Vagina (tissue), 2 donors: ENCODE data around the gene EPB41. TPM values are rescaled to one million over a fixed set of nuclear protein-coding genes. Genes with fewer than 3 reads are reported as not detected.

Experiments
- DNase-seq, 2 donors: peaks; one replicate each; pipeline ENCODE4 v3.0.0-alpha.2; 2017; ENCODE audit errors: extremely low spot score in 2 of 2
- H3K27ac ChIP-seq: fragments of 200-600 bp; sonication (generic); one replicate; pipeline ENCODE4 v1.5.1; 2019
- H3K27me3 ChIP-seq: fragments of 200-600 bp; sonication (generic); one replicate; pipeline ENCODE4 v1.5.1; 2019
- H3K36me3 ChIP-seq, 2 donors: fragments of 200-600 bp; sonication (generic); one replicate each; pipeline ENCODE4 v1.5.1; 2017 to 2019
- H3K4me1 ChIP-seq: fragments of 200-600 bp; sonication (generic); one replicate; pipeline ENCODE4 v1.5.1; 2019
- H3K4me3 ChIP-seq, 2 donors: fragments of 200-600 bp; sonication (generic); 1 replicate in 1 of 2; 2 replicates in 1 of 2; pipeline ENCODE4 v1.5.1; 2016 to 2019
- H3K9me3 ChIP-seq: fragments of 200-600 bp; sonication (generic); one replicate; pipeline ENCODE4 v1.5.1; 2019
- CTCF ChIP-seq, 3 experiments: fragments of 450-650 bp in 2 of 3; fragments of 200-600 bp in 1 of 3; sonication (generic) in 1 of 3; IDR thresholded peaks; one replicate each; pipeline ENCODE4 v1.5.1; 2017 to 2019; ENCODE audit warnings: antibody characterized with exemption in 3 of 3, mild to moderate bottlenecking in 2 of 3, moderate library complexity in 2 of 3
- POLR2A ChIP-seq, 2 donors: fragments of 450-650 bp; IDR thresholded peaks; one replicate each; pipeline ENCODE4 v1.6.1; 2017; ENCODE audit warnings: antibody characterized with exemption in 2 of 2, mild to moderate bottlenecking in 2 of 2, moderate library complexity in 2 of 2
- POLR2AphosphoS5 ChIP-seq, 2 donors: sonication (generic); formaldehyde crosslinking; IDR thresholded peaks; one replicate each; pipeline ENCODE4 v1.9.0; 2017; ENCODE audit warnings: antibody characterized with exemption in 2 of 2, mild to moderate bottlenecking in 2 of 2, low read depth in 1 of 2; ENCODE audit not compliant: insufficient read depth in 1 of 2
- intact Hi-C: fragments of 100-400 bp; cut with DNase I; formaldehyde crosslinking; loops from one replicate; pipeline ENCODE4 v1.15.1; 2023
- total RNA-seq: library from RNA; depleted of rRNA; stranded (reverse); fragments of >200 nt; gene quantifications from one replicate; pipeline ENCODE4 v1.2.3, GENCODE V29; 2016

Gene EPB41
- total RNA-seq, 1 donor from 2014 or later, result 39.8 TPM

- Histone ChIP-seq H3K27ac (peak overlapping the region; percentile 78), H3K36me3 (no peaks in the 10 kb centered on the region), H3K4me1 (peaks cover 29% of the 10 kb centered on the region), H3K27me3 (no peaks in the 10 kb centered on the region), H3K4me3 (no peak overlapping the region), H3K9me3 (no peaks in the 10 kb centered on the region)
- TF ChIP-seq CTCF (IDR thresholded peaks at IDR 0.05) (no peak), POLR2A (IDR thresholded peaks at IDR 0.05) (no peak), POLR2AphosphoS5 (IDR thresholded peaks at IDR 0.05; ENCODE audit: insufficient read depth in 1 of 2, low read depth in 1 of 2) (peak in 1 of 2 donors; percentile 60)
- no peak for DNase-seq
- intact Hi-C loops, result no loop called here
Measured at GRCh38 chr1:28971980-28972771, 57.8 kb downstream of the EPB41 start.

- Histone ChIP-seq H3K36me3 (no peaks in the 10 kb centered on the region), H3K4me3 (no peak overlapping the region), H3K4me1 (peaks cover 29% of the 10 kb centered on the region), H3K27me3 (no peaks in the 10 kb centered on the region), H3K9me3 (no peaks in the 10 kb centered on the region), H3K27ac (peak overlapping the region; percentile 70)
- TF ChIP-seq POLR2A (IDR thresholded peaks at IDR 0.05) (no peak), POLR2AphosphoS5 (IDR thresholded peaks at IDR 0.05; ENCODE audit: insufficient read depth in 1 of 2, low read depth in 1 of 2) (no peak), CTCF (IDR thresholded peaks at IDR 0.05) (no peak)
- DNase-seq, result no peak
- intact Hi-C loops, result no loop called here
Measured at GRCh38 chr1:28973596-28974421, 59.4 kb downstream of the EPB41 start.

GRCh38 chr1:28974432-28974831, 60.1 kb downstream of the EPB41 start:
- no peak for TF ChIP-seq POLR2AphosphoS5 (IDR thresholded peaks at IDR 0.05; ENCODE audit: insufficient read depth in 1 of 2, low read depth in 1 of 2)
- no peak for TF ChIP-seq POLR2A (IDR thresholded peaks at IDR 0.05)
- TF ChIP-seq CTCF (IDR thresholded peaks at IDR 0.05), result no peak
- H3K27ac ChIP-seq, result peak overlapping the region; percentile 70
- no peak for DNase-seq
- H3K36me3 ChIP-seq, result no peaks in the 10 kb centered on the region
- H3K9me3 ChIP-seq, result no peaks in the 10 kb centered on the region
- intact Hi-C loops, result no loop called here
- no peaks in the 10 kb centered on the region for H3K27me3 ChIP-seq
- no peak overlapping the region for H3K4me3 ChIP-seq
- H3K4me1 ChIP-seq, result peaks cover 29% of the 10 kb centered on the region

- Histone ChIP-seq H3K27ac (no peak overlapping the region), H3K4me1 (peaks cover 29% of the 10 kb centered on the region), H3K36me3 (no peaks in the 10 kb centered on the region), H3K4me3 (no peak overlapping the region), H3K27me3 (no peaks in the 10 kb centered on the region), H3K9me3 (no peaks in the 10 kb centered on the region)
- no peak for DNase-seq
- TF ChIP-seq POLR2A (IDR thresholded peaks at IDR 0.05) (no peak), CTCF (IDR thresholded peaks at IDR 0.05) (no peak), POLR2AphosphoS5 (IDR thresholded peaks at IDR 0.05; ENCODE audit: insufficient read depth in 1 of 2, low read depth in 1 of 2) (no peak)
- intact Hi-C loops, result no loop called here
Measured at GRCh38 chr1:28976248-28976647, 61.9 kb downstream of the EPB41 start.
